GM23248 (cell line): Measurements from ENCODE around the gene REL. TPM values are rescaled to one million over a fixed set of nuclear protein-coding genes. Genes with fewer than 3 reads are reported as not detected.

Experiments
- DNase-seq: peaks from one replicate; pipeline ENCODE4 v3.0.0-alpha.2; 2015
- H2AFZ ChIP-seq: fragments of 200-600 bp; sonication (generic); 2 replicates; pipeline ENCODE4 v1.6.1; 2016; ENCODE audit warnings: antibody characterized with exemption
- H3F3A ChIP-seq: fragments of 200-600 bp; sonication (generic); 2 replicates; pipeline ENCODE4 v1.6.1; 2016; ENCODE audit warnings: mild to moderate bottlenecking, antibody characterized with exemption, mixed run types; ENCODE audit not compliant: insufficient read depth
- H3K27ac ChIP-seq: fragments of 200-600 bp; sonication (generic); 2 replicates; pipeline ENCODE4 v1.5.1; 2016; ENCODE audit warnings: mild to moderate bottlenecking
- H3K27me3 ChIP-seq: fragments of 200-600 bp; sonication (generic); replicated peaks from 2 replicates; pipeline ENCODE4 v1.6.1; 2016; ENCODE audit warnings: mild to moderate bottlenecking; ENCODE audit not compliant: insufficient read depth
- H3K36me3 ChIP-seq: fragments of 200-600 bp; sonication (generic); 2 replicates; pipeline ENCODE4 v1.6.1; 2016; ENCODE audit warnings: low read depth, mild to moderate bottlenecking
- H3K4me1 ChIP-seq: fragments of 200-600 bp; sonication (generic); 2 replicates; pipeline ENCODE4 v1.6.1; 2016; ENCODE audit warnings: mild to moderate bottlenecking; ENCODE audit not compliant: insufficient read depth
- H3K4me2 ChIP-seq: fragments of 200-600 bp; sonication (generic); one replicate; pipeline ENCODE4 v1.6.1; 2016; ENCODE audit warnings: mild to moderate bottlenecking; ENCODE audit not compliant: unreplicated experiment
- H3K4me3 ChIP-seq: fragments of 200-600 bp; sonication (generic); 2 replicates; pipeline ENCODE4 v1.5.1; 2016; ENCODE audit warnings: mild to moderate bottlenecking
- H3K79me2 ChIP-seq: fragments of 200-600 bp; sonication (generic); 2 replicates; pipeline ENCODE4 v1.6.1; 2016; ENCODE audit warnings: mild to moderate bottlenecking; ENCODE audit not compliant: insufficient read depth
- H3K9ac ChIP-seq: fragments of 200-600 bp; sonication (generic); 2 replicates; pipeline ENCODE4 v1.6.1; 2016; ENCODE audit warnings: mild to moderate bottlenecking
- H3K9me2 ChIP-seq: fragments of 200-600 bp; sonication (generic); 2 replicates; pipeline ENCODE4 v1.6.1; 2016; ENCODE audit warnings: mixed run types, mild to moderate bottlenecking, moderate library complexity; ENCODE audit not compliant: insufficient read depth
- H3K9me3 ChIP-seq: fragments of 200-600 bp; sonication (generic); one replicate; pipeline ENCODE4 v1.6.1; 2017; ENCODE audit warnings: low read depth
- H4K20me1 ChIP-seq: fragments of 200-600 bp; sonication (generic); 2 replicates; pipeline ENCODE4 v1.6.0; 2016; ENCODE audit not compliant: insufficient read depth
- EZH2 ChIP-seq: fragments of 200-600 bp; sonication (generic); IDR thresholded peaks from 2 replicates; pipeline ENCODE4 v1.6.1; 2018; ENCODE audit warnings: antibody characterized with exemption, mild to moderate bottlenecking; ENCODE audit not compliant: insufficient read depth, poor library complexity, severe bottlenecking
- EZH2phosphoT487 ChIP-seq: fragments of 200-600 bp; sonication (generic); IDR thresholded peaks from 2 replicates; pipeline ENCODE4 v1.6.1; 2018; ENCODE audit warnings: antibody characterized with exemption, moderate library complexity, mild to moderate bottlenecking, low read depth; ENCODE audit not compliant: insufficient read depth
- WGBS, 2 experiments: methylation state at CpG; one replicate each; pipeline ENCODE4 v1.1.6; 2015 to 2017; ENCODE audit warnings: low lambda C conversion rate in 2 of 2, low coverage in 1 of 2; ENCODE audit errors: missing lambda C conversion rate in 2 of 2; 5-methylcytosine and 5-hydroxymethylcytosine counted together
- in situ Hi-C: fragments of 300-500 bp; cut with MboI; formaldehyde crosslinking; loops from 2 replicates; pipeline ENCODE4 v1.15.0; 2020
- polyA plus RNA-seq: library from polyadenylated mRNA; unstranded; fragments of >200 nt; fragmentation: Nextera tagmentation; extraction: Ambion mirVana; gene quantifications from 2 replicates; pipeline ENCODE4 v1.2.1, GENCODE V29; 2016
- total RNA-seq: library from RNA; depleted of rRNA; stranded (reverse); fragments of >200 nt; shearing (Covaris generic); gene quantifications from 2 replicates; pipeline ENCODE4 v1.2.3, GENCODE V29; 2014

The REL gene
- total and polyA plus RNA-seq, 2 experiments from 2014 or later = 2.1 to 2.3 TPM

- H3K4me2 ChIP-seq = no peak overlapping the region
- no peaks in the 10 kb centered on the region for H3K9me2 ChIP-seq
- no peaks in the 10 kb centered on the region for H3K79me2 ChIP-seq
- no peaks in the 10 kb centered on the region; the same call in 1 of the 2 replicates for H3K27me3 ChIP-seq
- in situ Hi-C loops = no loop called here
- no peaks in the 10 kb centered on the region for H3K36me3 ChIP-seq
- TF ChIP-seq EZH2phosphoT487 (no peak), EZH2 (no peak)
- no peak overlapping the region for H3K9ac ChIP-seq
- H2AFZ ChIP-seq = no peak overlapping the region
- no peaks in the 10 kb centered on the region for H3F3A ChIP-seq
- H4K20me1 ChIP-seq = no peaks in the 10 kb centered on the region
- H3K4me3 ChIP-seq = no peak overlapping the region
- no peaks in the 10 kb centered on the region for H3K4me1 ChIP-seq
- 58 to 61% methylated on average over 6 of the region's 6 CpGs for WGBS, 2 experiments
- no peak for DNase-seq
- no peaks in the 10 kb centered on the region for H3K9me3 ChIP-seq
- no peak overlapping the region for H3K27ac ChIP-seq
Measured at GRCh38 chr2:60843006-60843405, 38.4 kb upstream of the REL start.

- Histone ChIP-seq H3K4me1 (no peaks in the 10 kb centered on the region), H3K4me3 (no peak overlapping the region), H3K9me3 (no peaks in the 10 kb centered on the region), H4K20me1 (no peaks in the 10 kb centered on the region), H3K9me2 (no peaks in the 10 kb centered on the region), H3K27ac (no peak overlapping the region), H3K27me3 (no peaks in the 10 kb centered on the region; the same call in 1 of the 2 replicates), H3K79me2 (no peaks in the 10 kb centered on the region), H2AFZ (no peak overlapping the region), H3F3A (no peaks in the 10 kb centered on the region), H3K9ac (no peak overlapping the region), H3K4me2 (no peak overlapping the region), H3K36me3 (no peaks in the 10 kb centered on the region)
- no peak for DNase-seq
- in situ Hi-C loops = no loop called here
- no peak for TF ChIP-seq EZH2
- TF ChIP-seq EZH2phosphoT487 = no peak
- WGBS, 2 experiments = 66 to 69% methylated on average over 2 of the region's 2 CpGs
Measured at GRCh38 chr2:60844105-60844504, 37.3 kb upstream of the REL start.

- no peak overlapping the region for H3K4me2 ChIP-seq
- TF ChIP-seq EZH2 = no peak
- no peak for TF ChIP-seq EZH2phosphoT487
- no peak for DNase-seq
- H3K4me1 ChIP-seq = no peaks in the 10 kb centered on the region
- H3K79me2 ChIP-seq = no peaks in the 10 kb centered on the region
- H2AFZ ChIP-seq = no peak overlapping the region
- 76 to 81% methylated on average over 6 of the region's 6 CpGs for WGBS, 2 experiments
- H3K9me3 ChIP-seq = no peaks in the 10 kb centered on the region
- H3K36me3 ChIP-seq = no peaks in the 10 kb centered on the region
- no peak overlapping the region for H3K9ac ChIP-seq
- no peak overlapping the region for H3K4me3 ChIP-seq
- no peaks in the 10 kb centered on the region for H4K20me1 ChIP-seq
- no peaks in the 10 kb centered on the region for H3K9me2 ChIP-seq
- no peaks in the 10 kb centered on the region for H3F3A ChIP-seq
- in situ Hi-C loops = no loop called here
- no peak overlapping the region for H3K27ac ChIP-seq
- peaks cover 4% of the 10 kb centered on the region; the same call in 1 of the 2 replicates for H3K27me3 ChIP-seq
Measured at GRCh38 chr2:60847854-60848253, 33.5 kb upstream of the REL start.

- in situ Hi-C loops = no loop called here
- Histone ChIP-seq H2AFZ (no peak overlapping the region), H3K9me3 (no peaks in the 10 kb centered on the region), H3K4me1 (no peaks in the 10 kb centered on the region), H3K4me3 (no peak overlapping the region), H3K9ac (no peak overlapping the region), H3K9me2 (no peaks in the 10 kb centered on the region), H4K20me1 (no peaks in the 10 kb centered on the region), H3K79me2 (no peaks in the 10 kb centered on the region), H3K4me2 (no peak overlapping the region), H3K27ac (no peak overlapping the region), H3K36me3 (no peaks in the 10 kb centered on the region), H3K27me3 (0 out of 2 replicates have a peak, but pooled peaks cover 4% of the 10 kb centered on the region), H3F3A (no peaks in the 10 kb centered on the region)
- whole genome bisulfite sequencing, 2 experiments = 43 to 63% methylated on average over 3 of the region's 3 CpGs
- TF ChIP-seq EZH2phosphoT487 = no peak
- TF ChIP-seq EZH2 = no peak
- DNase-seq = peak; percentile 46
Measured at GRCh38 chr2:60849187-60849586, 32.2 kb upstream of the REL start.
